Immature natural killer cell (primary cell): ENCODE data around the gene HPCA. TPM values are rescaled to one million over a fixed set of nuclear protein-coding genes. Genes with fewer than 3 reads are reported as not detected.

Source experiments
- DNase-seq, 3 donors: peaks; one replicate each; pipeline ENCODE4 v3.0.0; 2022; ENCODE audit warnings: mixed read lengths in 1 of 3
- H3K27ac Mint-ChIP-seq, 6 donors: one replicate each; pipeline ENCODE4 v1.8.0; 2020; ENCODE audit warnings: mixed read lengths in 6 of 6, mild to moderate bottlenecking in 5 of 6, inconsistent platforms in 4 of 6, moderate library complexity in 3 of 6
- H3K27me3 Mint-ChIP-seq, 3 donors: one replicate each; pipeline ENCODE4 v1.8.0; 2020 to 2021; ENCODE audit warnings: low read depth in 3 of 3, mild to moderate bottlenecking in 3 of 3, mixed read lengths in 3 of 3, moderate library complexity in 3 of 3, inconsistent platforms in 1 of 3
- H3K36me3 Mint-ChIP-seq, 3 donors: one replicate each; pipeline ENCODE4 v1.8.0; 2020; ENCODE audit warnings: mixed read lengths in 3 of 3, inconsistent platforms in 2 of 3, mild to moderate bottlenecking in 2 of 3
- H3K4me1 Mint-ChIP-seq, 2 donors: one replicate each; pipeline ENCODE4 v1.8.0; 2020; ENCODE audit warnings: inconsistent platforms in 2 of 2, mild to moderate bottlenecking in 2 of 2, mixed read lengths in 2 of 2, moderate library complexity in 1 of 2
- H3K4me3 Mint-ChIP-seq, 5 donors: one replicate each; pipeline ENCODE4 v1.8.0; 2020; ENCODE audit warnings: mild to moderate bottlenecking in 5 of 5, mixed read lengths in 5 of 5, inconsistent platforms in 3 of 5, moderate library complexity in 3 of 5
- H3K9me3 Mint-ChIP-seq, 6 donors: one replicate each; pipeline ENCODE4 v1.8.0; 2020; ENCODE audit warnings: mild to moderate bottlenecking in 6 of 6, mixed read lengths in 6 of 6, inconsistent platforms in 4 of 6, moderate library complexity in 3 of 6
- polyA plus RNA-seq, 3 donors: library from polyadenylated mRNA; unstranded; fragments of 300-500 nt; fragmentation: Illumina TruSeq; gene quantifications; one replicate each; pipeline ENCODE4 v1.2.3, GENCODE V29; 2021

Gene HPCA
- polyA plus RNA-seq, 3 donors from 2014 or later: not detected

DNA sequence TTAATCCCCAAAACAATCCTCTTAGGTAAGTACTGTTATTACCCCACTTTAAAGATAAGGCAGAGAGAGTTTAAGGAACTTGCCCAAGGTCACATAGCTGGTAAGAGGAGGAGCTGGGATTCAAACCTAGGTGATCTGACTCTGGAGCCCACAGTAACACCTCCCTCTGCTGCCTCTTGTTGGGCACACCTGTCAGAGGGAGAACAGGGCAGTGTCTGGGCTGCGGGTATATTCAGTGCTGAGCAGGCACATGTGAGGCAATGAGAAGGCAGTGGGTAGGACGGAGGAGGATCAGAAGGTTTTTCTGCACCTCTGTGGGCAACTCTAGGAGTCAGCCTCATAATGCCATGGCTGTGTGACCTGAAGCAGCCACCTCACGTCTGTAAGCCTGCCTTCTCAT lies 1.8 kb downstream of the HPCA start:
- no peak overlapping the region for H3K27ac Mint-ChIP-seq
- H3K9me3 Mint-ChIP-seq: no peaks in the 10 kb centered on the region
- DNase-seq: no peak
- H3K36me3 Mint-ChIP-seq: no peaks in the 10 kb centered on the region
- peaks cover 10 to 11% of the 10 kb centered on the region in 2 donors for H3K4me1 Mint-ChIP-seq
- peaks cover 14 to 30% (median 26%) of the 10 kb centered on the region in 3 donors for H3K27me3 Mint-ChIP-seq
- no peak overlapping the region for H3K4me3 Mint-ChIP-seq

GRCh38 chr1:32888677-32889420 lies 2.6 kb downstream of the HPCA start:
- Mint-ChIP-seq H3K9me3 (no peaks in the 10 kb centered on the region), H3K27me3 (peaks cover 14 to 33% (median 23%) of the 10 kb centered on the region in 3 donors), H3K4me3 (no peak overlapping the region), H3K27ac (no peak overlapping the region), H3K4me1 (peaks cover 10 to 11% of the 10 kb centered on the region in 2 donors), H3K36me3 (no peaks in the 10 kb centered on the region)
- DNase-seq: no peak

- no peak overlapping the region for H3K4me3 Mint-ChIP-seq
These were observed 3.5 kb downstream of the HPCA start for GRCh38 chr1:32889731-32890278.

DNA sequence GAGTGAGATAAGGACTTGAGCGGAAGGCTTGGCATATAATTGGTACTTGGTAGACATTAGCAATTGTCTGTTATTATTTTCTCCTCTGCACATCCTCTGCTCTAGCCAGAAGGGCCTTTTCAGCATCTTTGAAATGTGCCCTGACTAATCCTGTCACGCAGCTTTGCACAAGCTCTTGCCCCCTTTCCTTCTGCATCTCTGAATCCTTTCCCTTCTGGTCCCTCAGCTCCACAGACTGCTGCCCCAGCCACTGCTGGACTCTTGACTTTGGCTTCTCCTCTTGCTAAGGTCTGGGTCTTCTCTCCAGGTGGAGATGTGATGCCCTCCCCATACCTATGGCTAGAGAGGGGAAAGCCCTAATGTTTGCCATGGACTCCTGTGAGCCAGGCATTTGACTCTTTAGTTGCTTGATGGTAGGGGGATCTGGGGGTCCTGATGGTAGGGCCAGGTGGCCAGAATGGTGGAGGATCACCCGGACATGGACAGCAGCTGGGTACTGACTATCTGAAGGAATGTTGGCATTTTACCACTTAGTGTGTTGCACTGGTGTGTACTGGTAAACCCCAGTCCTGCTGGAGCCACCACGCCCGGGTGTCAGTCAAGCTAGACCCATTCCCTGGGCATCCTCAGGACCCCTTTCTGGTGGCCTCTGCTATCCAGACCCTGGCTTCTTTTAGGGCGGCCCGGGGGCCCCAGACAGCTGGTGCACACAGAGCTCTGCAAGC lies 4.4 kb downstream of the HPCA start:
- Mint-ChIP-seq H3K4me1 (peaks cover 9 to 10% of the 10 kb centered on the region in 2 donors), H3K4me3 (peak overlapping the region in 1 of 5 donors; percentile 33), H3K27me3 (peaks cover 14 to 30% (median 22%) of the 10 kb centered on the region in 3 donors), H3K9me3 (no peaks in the 10 kb centered on the region), H3K36me3 (no peaks in the 10 kb centered on the region), H3K27ac (no peak overlapping the region)
- DNase-seq: no peak

More at GRCh38 chr1:32889731-32890278, 3.5 kb downstream of the HPCA start:
- no peaks in the 10 kb centered on the region for H3K9me3 Mint-ChIP-seq
- H3K27ac Mint-ChIP-seq: no peak overlapping the region
- DNase-seq: no peak
- peaks cover 10 to 11% of the 10 kb centered on the region in 2 donors for H3K4me1 Mint-ChIP-seq
- peaks cover 14 to 33% (median 22%) of the 10 kb centered on the region in 3 donors for H3K27me3 Mint-ChIP-seq
- H3K36me3 Mint-ChIP-seq: no peaks in the 10 kb centered on the region

- H3K4me1 Mint-ChIP-seq: peaks cover 9 to 10% of the 10 kb centered on the region in 2 donors
- DNase-seq: no peak
- no peak overlapping the region for H3K27ac Mint-ChIP-seq
- peak overlapping the region in 2 of 5 donors; percentile 29 to 33 for H3K4me3 Mint-ChIP-seq
- H3K9me3 Mint-ChIP-seq: no peaks in the 10 kb centered on the region
- H3K36me3 Mint-ChIP-seq: no peaks in the 10 kb centered on the region
- peaks cover 18 to 30% (median 22%) of the 10 kb centered on the region in 3 donors for H3K27me3 Mint-ChIP-seq
These were observed 4.9 kb downstream of the HPCA start for GRCh38 chr1:32891241-32891570.

DNA sequence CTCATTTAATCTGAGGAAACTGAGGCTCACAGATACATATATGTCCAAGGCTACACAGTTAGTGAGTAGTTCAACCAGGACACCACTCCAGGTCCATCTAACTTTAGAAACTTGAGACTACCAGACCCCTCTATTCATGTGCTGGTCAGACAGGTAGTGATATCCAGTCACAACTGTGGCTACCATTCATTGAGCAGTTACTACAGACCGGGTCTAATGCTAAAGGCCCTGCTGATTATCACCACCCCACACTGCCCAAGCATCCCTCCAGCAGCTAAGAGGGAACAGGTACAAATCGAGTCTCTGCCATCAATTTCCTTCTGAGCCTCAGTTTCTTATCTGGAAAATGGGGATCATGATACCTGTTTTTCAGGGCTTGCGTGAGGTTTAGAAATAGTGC lies 5.3 kb downstream of the HPCA start:
- Mint-ChIP-seq H3K27ac (no peak overlapping the region), H3K9me3 (no peaks in the 10 kb centered on the region), H3K27me3 (peaks cover 18 to 30% (median 22%) of the 10 kb centered on the region in 3 donors), H3K4me3 (peak overlapping the region in 4 of 5 donors; percentile 54 to 79 (median 62)), H3K4me1 (peaks cover 9 to 10% of the 10 kb centered on the region in 2 donors), H3K36me3 (no peaks in the 10 kb centered on the region)
- DNase-seq: no peak

DNA sequence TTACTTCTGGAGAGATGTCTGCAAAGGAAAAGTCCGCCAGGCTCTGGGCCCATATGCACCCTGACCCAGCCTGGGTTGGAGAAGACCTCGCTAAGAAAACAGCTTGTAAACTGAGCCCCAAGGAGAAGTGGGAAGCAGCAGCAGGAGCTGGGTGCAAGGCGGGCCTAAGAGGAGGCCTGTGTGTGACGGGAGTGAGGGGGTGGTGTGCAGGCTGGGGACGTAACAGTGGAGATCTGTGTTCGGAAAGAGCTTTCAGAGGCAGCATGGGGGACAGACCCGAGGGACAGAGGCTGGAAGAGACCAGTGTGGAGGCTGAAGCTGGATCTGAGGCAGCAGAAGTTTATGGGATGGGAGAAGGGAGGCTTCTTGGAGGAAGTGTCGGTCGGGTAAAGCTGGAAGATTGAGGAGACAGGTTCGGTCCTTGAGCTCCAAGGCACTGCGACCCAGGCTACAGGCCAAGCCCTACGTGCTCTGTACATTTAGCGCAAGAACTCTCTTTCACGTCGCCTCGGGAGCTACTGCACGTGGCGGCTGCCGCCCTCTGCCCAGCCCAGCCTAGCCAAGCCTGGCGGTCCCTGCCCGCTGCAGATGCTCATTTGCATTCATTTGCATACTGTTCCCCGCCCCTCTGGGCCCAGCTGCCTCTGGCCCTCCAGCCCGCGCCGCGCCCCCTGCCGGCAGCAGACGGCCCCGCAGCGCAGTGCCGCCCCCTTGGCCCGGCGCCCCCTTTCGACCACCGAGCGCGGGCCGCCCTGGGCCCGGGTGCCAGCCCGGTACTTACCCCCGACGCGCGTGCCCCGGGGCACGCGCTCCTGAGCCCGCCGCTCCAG lies 6.3 kb downstream of the HPCA start:
- Mint-ChIP-seq H3K27ac (no peak overlapping the region), H3K4me1 (peaks cover 7 to 10% of the 10 kb centered on the region in 2 donors), H3K27me3 (peaks cover 16 to 29% (median 25%) of the 10 kb centered on the region in 3 donors), H3K36me3 (no peaks in the 10 kb centered on the region), H3K4me3 (peak overlapping the region; percentile 50 to 79 (median 67)), H3K9me3 (no peaks in the 10 kb centered on the region)
- DNase-seq: peak; percentile 26 to 39 (median 28)

- peaks cover 7 to 10% of the 10 kb centered on the region in 2 donors for H3K4me1 Mint-ChIP-seq
- peak overlapping the region; percentile 38 to 74 (median 58) for H3K4me3 Mint-ChIP-seq
- H3K36me3 Mint-ChIP-seq: no peaks in the 10 kb centered on the region
- H3K27me3 Mint-ChIP-seq: peaks cover 12 to 29% (median 17%) of the 10 kb centered on the region in 3 donors
- H3K9me3 Mint-ChIP-seq: no peaks in the 10 kb centered on the region
- no peak for DNase-seq
- no peak overlapping the region for H3K27ac Mint-ChIP-seq
These were observed 7.1 kb downstream of the HPCA start for GRCh38 chr1:32893198-32894018.

DNA sequence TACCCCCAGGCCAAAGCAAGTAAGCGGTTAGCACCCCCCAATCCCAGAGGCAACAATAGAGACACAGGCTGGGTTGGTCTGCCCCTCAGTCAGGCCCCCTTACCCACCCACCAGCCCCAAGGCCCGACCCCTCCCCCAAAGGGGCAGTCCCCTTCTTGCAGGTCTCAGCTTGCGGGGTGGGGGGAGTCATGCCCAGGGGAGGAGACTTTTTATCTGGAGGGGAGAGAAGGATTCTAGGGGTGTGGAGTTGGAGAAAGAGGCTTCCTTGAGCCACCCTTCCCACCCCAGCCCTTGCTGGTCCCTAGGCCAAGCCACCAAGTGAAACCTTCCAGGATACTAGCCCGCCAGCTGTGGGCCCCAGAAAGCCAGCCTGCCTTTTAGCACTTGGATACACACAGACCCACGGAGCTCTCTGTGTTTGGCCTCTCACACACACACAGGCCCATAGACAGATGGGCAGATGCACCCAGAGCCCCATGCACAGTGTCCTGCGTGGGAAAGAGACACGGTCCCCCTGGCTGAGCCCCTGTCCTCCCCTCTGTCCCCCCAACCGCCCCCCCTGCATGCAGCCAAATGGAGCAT lies 7.8 kb downstream of the HPCA start:
- Mint-ChIP-seq H3K27me3 (peaks cover 12 to 29% (median 14%) of the 10 kb centered on the region in 3 donors), H3K36me3 (no peaks in the 10 kb centered on the region), H3K9me3 (no peaks in the 10 kb centered on the region), H3K4me1 (peaks cover 7 to 10% of the 10 kb centered on the region in 2 donors), H3K27ac (no peak overlapping the region), H3K4me3 (peak overlapping the region in 3 of 5 donors; percentile 58 to 74 (median 63))
- DNase-seq: no peak

GRCh38 chr1:32894681-32895080 lies 8.4 kb downstream of the HPCA start:
- Mint-ChIP-seq H3K27ac (no peak overlapping the region), H3K4me3 (no peak overlapping the region), H3K36me3 (no peaks in the 10 kb centered on the region), H3K27me3 (peaks cover 12 to 24% (median 14%) of the 10 kb centered on the region in 3 donors), H3K9me3 (no peaks in the 10 kb centered on the region), H3K4me1 (peaks cover 7 to 10% of the 10 kb centered on the region in 2 donors)
- DNase-seq: no peak

GRCh38 chr1:32895325-32896215 lies 9.3 kb downstream of the HPCA start:
- Mint-ChIP-seq H3K36me3 (no peaks in the 10 kb centered on the region), H3K4me3 (peak overlapping the region in 1 of 5 donors; percentile 34), H3K9me3 (no peaks in the 10 kb centered on the region), H3K27ac (no peak overlapping the region), H3K4me1 (peaks cover 9 to 10% of the 10 kb centered on the region in 2 donors), H3K27me3 (peaks cover 12 to 25% (median 16%) of the 10 kb centered on the region in 3 donors)
- no peak for DNase-seq

- Mint-ChIP-seq H3K4me1 (peaks cover 11 to 12% of the 10 kb centered on the region in 2 donors), H3K9me3 (no peaks in the 10 kb centered on the region), H3K27me3 (peaks cover 10 to 20% (median 16%) of the 10 kb centered on the region in 3 donors), H3K27ac (no peak overlapping the region), H3K36me3 (no peaks in the 10 kb centered on the region), H3K4me3 (no peak overlapping the region)
- no peak for DNase-seq
These were observed 10.2 kb downstream of the HPCA start for GRCh38 chr1:32896451-32896850.
